ENCODE results near the gene GNA15.

DNA sequence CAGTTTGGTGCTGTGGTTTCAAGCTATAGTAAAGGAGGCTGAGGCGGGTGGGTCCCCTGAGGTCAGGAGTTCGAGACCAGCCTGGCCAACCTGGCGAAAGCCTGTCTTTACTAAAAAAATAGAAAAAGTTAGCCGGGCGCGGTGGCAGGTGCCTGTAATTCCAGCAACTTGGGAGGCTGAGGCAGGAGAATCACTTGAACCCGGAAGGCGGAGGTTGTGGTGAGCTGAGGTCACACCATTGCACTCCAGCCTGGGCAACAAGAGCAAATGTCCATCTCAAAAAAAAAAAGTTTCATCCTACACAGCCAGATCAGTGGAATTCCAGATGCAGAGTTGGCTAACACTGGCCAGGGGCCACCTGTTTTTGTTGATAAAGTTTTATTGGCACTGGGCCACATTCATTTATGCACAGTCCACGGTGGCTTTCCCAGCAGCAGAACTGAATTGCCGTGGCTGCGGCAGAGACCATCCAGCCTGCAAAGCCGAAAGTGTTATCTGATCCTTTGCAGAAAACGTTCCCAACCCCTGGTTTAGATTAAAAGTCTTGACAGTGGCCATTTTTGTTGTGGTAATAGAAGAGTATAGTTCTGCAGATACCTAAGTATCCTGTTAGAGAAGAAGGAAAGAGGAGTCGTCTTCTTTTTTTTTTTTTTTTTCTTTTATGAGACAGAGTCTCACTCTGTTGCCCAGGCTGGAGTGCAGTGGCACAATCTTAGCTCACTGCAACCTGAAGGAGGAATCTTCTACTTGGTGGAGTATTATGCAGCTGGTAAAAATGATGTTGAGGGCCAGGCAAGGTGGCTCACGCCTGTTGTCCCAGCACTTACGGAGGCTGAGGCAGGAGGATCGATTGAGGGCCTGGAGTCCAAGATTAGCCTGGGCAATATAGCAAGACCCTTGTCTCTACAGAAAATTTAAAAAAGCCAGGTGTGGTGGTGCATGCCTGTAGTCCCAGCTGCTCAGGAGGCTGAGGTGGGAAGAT lies 58.6 kb downstream of the GNA15 start:
- TF ChIP-seq CTCF (IDR thresholded peaks at IDR 0.05) (no peak), POLR2A (IDR thresholded peaks at IDR 0.05) (no peak)

Measured in adrenal gland (tissue), 5 donors.